Measurements from ENCODE around the gene GALNS. TPM values are rescaled to one million over a fixed set of nuclear protein-coding genes. Genes with fewer than 3 reads are reported as not detected.

Gene GALNS
- total and polyA plus RNA-seq, 12 donors = 12.6 to 63.1 (median 36.2) TPM

GRCh38 chr16:88865310-88865709 is 8.6 kb upstream of the GALNS start:
- no peaks in the 10 kb centered on the region for H3K27me3 ChIP-seq
- intact Hi-C loops (cut with DNase I) = no loop called here
- DNase-seq = no peak
- H3K27ac ChIP-seq = no peak overlapping the region
- no peak for TF ChIP-seq CTCF (IDR thresholded peaks at IDR 0.05)
- TF ChIP-seq POLR2A (IDR thresholded peaks at IDR 0.05) = no peak
- no peak overlapping the region for H3K4me3 ChIP-seq
- peaks cover 5 to 20% of the 10 kb centered on the region in 2 donors for H3K4me1 ChIP-seq (replicated peaks in 1 of 2)
- WGBS, 4 donors = 69 to 83% (median 80%) methylated on average over 7 to 14 of the region's 14 CpGs
- H3K36me3 ChIP-seq (replicated peaks in 1 of 2) = peaks cover 0 to 26% of the 10 kb centered on the region in 2 donors
- no peaks in the 10 kb centered on the region for H3K9me3 ChIP-seq (replicated peaks in 1 of 3)

GRCh38 chr16:88864521-88864920 is 7.8 kb upstream of the GALNS start:
- no peak overlapping the region for H3K4me3 ChIP-seq
- WGBS, 4 donors = 69 to 100% (median 80%) methylated on average over 1 to 18 of the region's 18 CpGs
- intact Hi-C loops (cut with DNase I) = no loop called here

GRCh38 chr16:88864099-88864498 is 7.4 kb upstream of the GALNS start:
- Histone ChIP-seq H3K27me3 (no peaks in the 10 kb centered on the region), H3K4me3 (no peak overlapping the region), H3K36me3 (replicated peaks in 1 of 2) (peaks cover 0 to 38% of the 10 kb centered on the region in 2 donors), H3K27ac (no peak overlapping the region), H3K9me3 (replicated peaks in 1 of 3) (no peaks in the 10 kb centered on the region), H3K4me1 (replicated peaks in 1 of 2) (peaks cover 5 to 28% of the 10 kb centered on the region in 2 donors)
- WGBS, 4 donors = 75 to 100% (median 84%) methylated on average over 1 to 15 of the region's 15 CpGs
- DNase-seq = no peak
- no peak for TF ChIP-seq POLR2A (IDR thresholded peaks at IDR 0.05)
- no peak for TF ChIP-seq CTCF (IDR thresholded peaks at IDR 0.05)
- intact Hi-C loops (cut with DNase I) = no loop called here

More at GRCh38 chr16:88864521-88864920, 7.8 kb upstream of the GALNS start:
- H3K9me3 ChIP-seq (replicated peaks in 1 of 3) = no peaks in the 10 kb centered on the region
- peaks cover 0 to 34% of the 10 kb centered on the region in 2 donors for H3K36me3 ChIP-seq (replicated peaks in 1 of 2)
- no peak for TF ChIP-seq CTCF (IDR thresholded peaks at IDR 0.05)
- no peak for TF ChIP-seq POLR2A (IDR thresholded peaks at IDR 0.05)
- no peak for DNase-seq
- peaks cover 5 to 24% of the 10 kb centered on the region in 2 donors for H3K4me1 ChIP-seq (replicated peaks in 1 of 2)
- H3K27me3 ChIP-seq = no peaks in the 10 kb centered on the region
- no peak overlapping the region for H3K27ac ChIP-seq

GRCh38 chr16:88863426-88863825 is 6.7 kb upstream of the GALNS start:
- no peaks in the 10 kb centered on the region for H3K27me3 ChIP-seq
- peaks cover 5 to 35% of the 10 kb centered on the region in 2 donors for H3K4me1 ChIP-seq (replicated peaks in 1 of 2)
- H3K9me3 ChIP-seq (replicated peaks in 1 of 3) = no peaks in the 10 kb centered on the region
- H3K36me3 ChIP-seq (replicated peaks in 1 of 2) = peaks cover 0 to 45% of the 10 kb centered on the region in 2 donors
- H3K4me3 ChIP-seq = no peak overlapping the region
- no peak overlapping the region for H3K27ac ChIP-seq
- DNase-seq = no peak
- 66 to 74% (median 70%) methylated on average over 12 to 13 of the region's 13 CpGs for WGBS, 4 donors
- intact Hi-C loops (cut with DNase I) = no loop called here
- no peak for TF ChIP-seq CTCF (IDR thresholded peaks at IDR 0.05)

All from adrenal gland (tissue), 12 donors.